Femur (tissue), 1 donor: ENCODE results near the gene HPGD.
"Not testable (repeated sequence)": the region's sequence is repeated elsewhere in the genome, so short reads cannot be mapped to it uniquely, and the experiment has no call there.

Experiments
- DNase-seq: peaks from one replicate; pipeline ENCODE4 v3.0.0-alpha.2; 2017

The HPGD gene

GRCh38 chr4:174523025-174523693 lies 871 bp upstream of the HPGD start:
- peak; percentile 18 for DNase-seq

GRCh38 chr4:174521800-174522182 lies 497 bp downstream of the HPGD start:
- DNase-seq, result no peak

DNA sequence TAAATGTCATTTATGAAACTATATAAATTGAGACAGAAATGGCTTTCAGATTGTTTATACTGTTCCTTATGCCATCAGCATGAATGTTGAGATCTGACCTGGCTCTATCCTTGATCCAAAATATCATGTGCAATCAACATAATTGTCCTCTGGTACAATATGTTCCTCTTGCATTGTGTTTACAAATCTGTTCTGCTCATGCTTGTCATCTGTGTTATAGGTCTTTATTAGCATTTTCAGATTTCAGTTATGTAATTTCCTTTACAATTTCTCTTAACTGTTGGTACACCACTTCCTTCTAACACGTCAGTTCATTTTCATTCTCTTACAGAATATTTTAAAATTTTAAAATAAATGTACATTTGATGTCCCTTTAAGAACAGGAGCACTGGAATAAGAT lies 1.6 kb downstream of the HPGD start:
- DNase-seq, result no peak

DNA sequence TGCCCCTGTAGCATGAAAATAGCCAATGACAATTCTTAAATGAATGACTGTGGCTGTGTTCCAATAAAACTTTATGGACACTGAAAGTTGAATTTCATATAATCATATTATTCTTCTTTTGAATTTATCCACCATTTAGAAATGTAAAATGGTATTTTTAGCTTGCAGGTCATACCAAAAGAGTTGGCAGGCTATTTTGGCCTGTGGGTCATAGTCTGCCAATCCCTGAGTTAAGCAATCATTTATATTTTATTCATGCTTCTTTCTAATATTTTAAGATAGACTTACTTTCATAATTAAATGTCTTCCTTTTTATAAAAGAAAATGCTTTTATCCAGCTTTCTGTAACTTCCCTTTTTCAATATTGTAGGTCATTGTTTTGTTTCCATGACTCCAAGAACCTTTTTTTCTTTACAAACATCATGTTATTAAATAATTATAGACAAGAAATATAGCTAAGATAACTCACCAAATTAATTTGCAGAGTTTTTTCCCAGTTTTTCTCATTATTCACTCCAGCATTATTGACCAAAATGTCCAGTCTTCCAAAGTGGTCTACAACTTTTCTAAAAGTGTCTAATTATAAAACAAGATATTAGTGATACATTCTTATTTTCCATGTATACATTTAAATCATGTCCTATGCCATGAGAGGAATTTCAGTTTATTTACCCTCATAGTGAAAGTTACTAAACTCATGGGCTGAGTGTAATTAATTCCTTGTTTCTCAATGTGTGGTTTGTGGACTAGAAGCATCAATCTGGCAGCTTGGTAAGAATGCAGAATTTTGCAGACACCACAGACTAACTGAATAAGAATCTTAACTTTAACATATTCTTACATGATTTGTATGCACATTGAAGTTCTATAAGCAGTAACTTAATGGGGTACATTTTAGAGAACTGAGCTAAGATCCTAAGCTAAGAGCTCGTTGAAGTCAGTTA lies 4.5 kb downstream of the HPGD start:
- no peak for DNase-seq

DNA sequence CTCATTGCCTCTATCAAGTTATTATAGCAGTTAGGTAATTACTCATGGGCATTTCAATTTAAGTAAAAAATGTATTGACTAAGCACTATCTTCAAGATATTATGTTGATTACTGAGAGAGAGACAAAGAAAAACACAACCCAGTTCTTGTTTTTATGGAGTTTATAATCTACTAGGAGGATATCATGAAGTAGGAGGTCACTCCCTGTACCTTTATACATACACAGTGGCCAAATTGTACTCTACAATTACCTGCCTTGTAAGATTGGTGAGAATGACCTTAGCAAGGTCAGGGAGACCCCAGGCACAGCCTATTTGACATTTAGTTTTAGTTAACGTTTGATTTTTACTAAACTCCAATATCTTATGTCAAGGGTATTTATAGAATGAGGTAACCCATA lies 5.5 kb downstream of the HPGD start:
- DNase-seq, result no peak

DNA sequence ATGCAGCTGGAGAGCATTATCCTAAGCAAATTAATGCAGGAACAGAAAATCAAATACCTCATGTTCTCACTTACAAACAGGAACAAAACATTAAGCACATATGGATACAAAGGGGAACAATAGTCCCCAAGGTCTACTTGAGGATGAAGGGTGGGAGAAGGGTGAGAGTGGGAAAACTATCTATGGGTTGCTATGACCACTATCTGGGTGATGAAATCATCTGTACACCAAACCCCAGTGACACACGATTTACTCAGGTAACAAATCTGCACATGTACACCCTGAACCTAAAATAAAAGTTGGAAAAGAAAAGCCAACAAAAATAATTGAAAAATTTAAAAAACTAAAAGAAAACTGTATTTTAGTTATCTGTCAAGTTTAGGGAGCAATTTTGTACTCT lies 5.9 kb downstream of the HPGD start:
- no peak for DNase-seq

GRCh38 chr4:174512745-174513144 lies 9.5 kb downstream of the HPGD start:
- no peak for DNase-seq

DNA sequence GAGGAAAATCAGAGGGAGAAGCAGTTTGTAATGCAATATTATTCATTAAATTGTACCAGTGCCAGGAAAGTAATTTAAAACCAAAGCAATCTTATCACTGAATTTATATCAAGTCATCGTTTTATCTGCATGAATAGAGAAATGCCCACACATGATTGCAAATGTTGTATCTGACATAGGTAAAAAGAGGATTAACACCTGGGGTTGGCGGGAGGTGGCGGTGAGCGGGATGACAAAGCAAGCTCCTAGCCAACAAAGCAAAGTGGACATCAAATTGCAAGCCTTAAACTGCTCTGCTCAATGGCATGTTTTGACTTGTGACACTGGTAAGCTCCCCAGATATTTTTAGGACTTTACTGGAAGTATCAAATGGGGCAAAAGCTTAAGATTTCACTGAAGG lies 16.4 kb downstream of the HPGD start:
- DNase-seq, result no peak

GRCh38 chr4:174505007-174505406 lies 17.3 kb downstream of the HPGD start:
- DNase-seq, result no peak

- DNase-seq, result no peak
Observed at GRCh38 chr4:174503079-174503715, 19.1 kb downstream of the HPGD start.

GRCh38 chr4:174496631-174497432 lies 25.5 kb downstream of the HPGD start:
- DNase-seq, result no peak

DNA sequence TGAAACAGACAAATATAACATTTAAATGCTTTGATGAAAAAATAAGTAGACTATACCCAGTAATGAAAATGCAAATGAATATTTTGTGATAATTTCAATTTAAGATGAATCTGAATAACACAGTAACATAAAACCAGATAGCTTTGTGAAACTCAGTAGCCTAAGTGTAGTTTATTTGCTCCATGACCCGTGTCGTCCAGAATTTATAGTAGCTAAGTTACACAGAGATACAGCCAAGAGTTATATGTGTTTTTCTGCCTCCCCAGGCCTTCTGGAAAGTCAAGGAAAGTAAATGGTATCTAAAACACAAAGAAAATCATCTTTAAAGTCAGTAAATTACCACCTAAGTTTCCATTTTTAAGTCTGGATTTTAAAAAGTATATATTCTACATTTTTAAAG lies 26.7 kb downstream of the HPGD start:
- no peak for DNase-seq

DNA sequence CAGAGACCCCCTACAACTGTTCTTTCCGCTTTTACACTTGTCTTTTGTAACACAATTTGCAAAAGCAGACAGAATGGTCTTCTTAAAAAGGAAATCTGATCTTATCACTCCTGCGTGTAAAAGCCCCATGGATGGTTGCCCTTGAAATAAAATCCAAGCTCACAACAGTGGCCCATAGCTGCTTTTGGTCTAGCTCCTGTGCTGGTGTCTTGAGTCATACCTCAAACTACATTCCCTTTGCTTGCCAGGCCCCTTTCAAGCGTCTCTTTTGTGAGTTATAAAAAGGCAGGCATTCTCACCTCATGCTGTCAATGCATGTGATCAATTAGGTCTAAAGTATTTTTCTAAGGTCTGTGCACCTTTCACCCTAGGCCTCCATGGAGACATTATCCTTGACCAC lies 27.6 kb downstream of the HPGD start:
- DNase-seq, result no peak

- no peak for DNase-seq
Observed at GRCh38 chr4:174494146-174494545, 28.1 kb downstream of the HPGD start.

DNA sequence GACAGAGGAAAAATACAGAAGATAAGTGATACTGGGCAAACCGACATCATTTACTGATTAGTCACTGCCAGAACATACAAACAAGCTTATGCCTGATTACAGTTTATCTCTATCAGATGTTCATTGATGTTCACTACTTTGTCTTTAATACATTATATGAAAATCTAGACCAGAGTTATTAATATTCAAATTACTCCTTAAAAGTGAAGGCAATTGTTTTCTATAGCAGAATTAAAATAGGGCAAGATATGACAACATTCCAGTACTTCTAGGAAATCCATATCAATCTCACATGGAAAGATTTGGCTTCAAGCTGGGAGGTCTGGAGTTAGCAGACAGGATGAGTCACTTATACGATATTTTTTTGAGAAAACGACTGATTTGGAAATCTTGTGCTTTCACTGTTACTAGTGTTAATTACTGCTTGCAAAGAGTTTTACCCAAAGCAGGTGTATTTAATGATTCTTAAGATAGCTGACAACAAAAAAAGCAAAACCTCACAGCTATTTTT lies 31.8 kb downstream of the HPGD start:
- DNase-seq, result no peak

DNA sequence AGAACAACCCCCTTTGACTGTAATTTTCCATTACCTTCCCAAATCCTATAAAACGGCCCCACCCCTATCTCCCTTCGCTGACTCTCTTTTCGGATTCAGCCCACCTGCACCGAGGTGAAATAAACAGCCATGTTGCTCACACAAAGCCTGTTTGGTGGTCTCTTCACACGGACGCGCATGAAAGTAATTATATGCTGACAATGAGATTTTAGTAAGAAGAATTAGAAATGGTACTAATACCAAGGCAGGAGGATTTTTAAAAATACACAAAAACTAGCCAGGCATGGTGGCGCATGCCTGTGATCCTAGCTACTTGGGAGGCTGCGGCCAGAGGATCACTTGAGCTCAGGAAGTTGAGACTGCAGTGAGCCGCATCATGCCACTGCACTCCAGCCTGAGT lies 33.9 kb downstream of the HPGD start:
- not testable (repeated sequence) for DNase-seq

DNA sequence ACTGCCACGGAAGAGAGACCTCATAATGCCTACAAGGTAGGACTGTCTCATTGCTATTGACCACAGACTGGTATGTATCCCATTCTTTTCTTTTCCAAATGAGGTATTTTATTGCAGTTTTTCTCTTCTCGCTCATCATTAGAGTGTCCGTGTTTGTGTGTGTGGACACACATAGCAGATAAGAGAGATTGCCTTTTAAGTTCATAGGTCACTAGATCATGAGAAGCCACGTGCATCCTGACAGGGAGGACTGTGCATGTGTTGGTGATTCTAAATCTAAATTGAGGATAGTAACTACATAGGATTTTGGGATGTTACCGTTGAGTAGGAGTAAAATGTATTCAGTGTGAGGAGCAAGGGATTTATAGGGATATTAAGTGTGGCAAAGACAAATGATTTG lies 37.3 kb downstream of the HPGD start:
- DNase-seq, result no peak

GRCh38 chr4:174483792-174484191 lies 38.5 kb downstream of the HPGD start:
- DNase-seq, result no peak

- no peak for DNase-seq
Observed at GRCh38 chr4:174479140-174479539, 43.1 kb downstream of the HPGD start.

DNA sequence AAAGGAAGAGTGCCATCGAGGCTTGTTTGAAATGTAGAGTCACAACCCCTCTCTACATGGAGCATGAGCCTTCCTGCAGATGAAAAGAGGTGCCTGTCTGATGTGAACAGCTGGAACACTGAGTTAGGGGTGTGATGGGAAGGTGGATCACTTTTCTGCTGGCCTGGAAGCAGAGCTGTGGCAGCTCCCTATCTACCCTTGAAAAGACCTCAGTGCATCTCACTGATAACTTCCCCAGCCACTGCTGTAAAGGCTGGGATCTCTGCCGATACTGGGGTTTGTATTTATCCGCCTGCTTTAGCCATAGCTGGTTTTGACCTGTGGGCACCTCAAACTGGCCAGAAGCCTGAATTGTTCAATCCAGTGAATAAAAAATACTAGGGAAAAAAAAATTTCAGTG lies 46.8 kb downstream of the HPGD start:
- DNase-seq, result no peak

GRCh38 chr4:174474457-174475075 lies 47.7 kb downstream of the HPGD start:
- DNase-seq, result no peak

GRCh38 chr4:174467107-174467506 lies 55.2 kb downstream of the HPGD start:
- no peak for DNase-seq
